Panc1 (cell line): Measurements from ENCODE around the gene TRAPPC14. TPM values are rescaled to one million over a fixed set of nuclear protein-coding genes. Genes with fewer than 3 reads are reported as not detected.

Source experiments
- ATAC-seq: fragments of 200-7000 bp; cut with Tn5 transposase; 2 replicates; pipeline ENCODE4 v1.9.1; 2020; ENCODE audit warnings: mild to moderate bottlenecking, moderate library complexity
- BruUV-seq: library from RNA; stranded (reverse); fragments of 400-500 nt; replicated peaks from 2 replicates; lab custom pipeline; 2021; lab: Mats Ljungman, UMichigan
- CTCF ChIA-PET: fragments of 300-600 bp; sonication (Branson Sonifier 250); formaldehyde crosslinking; loops from one replicate; lab custom pipeline; 2022; ENCODE audit warnings: antibody characterized with exemption; lab: Charles Lee
- POLR2A ChIA-PET: fragments of 300-600 bp; sonication (Branson Sonifier 250); formaldehyde crosslinking; loops from one replicate; lab custom pipeline; 2022; ENCODE audit warnings: antibody characterized with exemption; lab: Charles Lee
- DNase-seq: peaks from one replicate; pipeline ENCODE4 v3.0.0-alpha.2; 2010; ENCODE audit warnings: low read depth, low spot score
- H3K27ac ChIP-seq: 2 replicates; pipeline ENCODE4 v1.5.1; 2011; ENCODE audit warnings: mild to moderate bottlenecking, low read length, inconsistent platforms
- H3K27me3 ChIP-seq: fragments of 200-500 bp; sonication (Bioruptor generic); 2 replicates; pipeline ENCODE4 v1.6.0; 2014; ENCODE audit warnings: low read length, inconsistent platforms; ENCODE audit not compliant: control insufficient read depth, insufficient read depth
- H3K36me3 ChIP-seq: fragments of 200-500 bp; sonication (Bioruptor generic); 2 replicates; pipeline ENCODE4 v1.5.1; 2014; ENCODE audit warnings: inconsistent platforms, mild to moderate bottlenecking, low read length, moderate library complexity; ENCODE audit not compliant: control insufficient read depth, insufficient read depth
- H3K4me1 ChIP-seq: 2 replicates; pipeline ENCODE4 v1.5.1; 2011; ENCODE audit warnings: inconsistent platforms, mild to moderate bottlenecking, low read length, moderate library complexity; ENCODE audit not compliant: control insufficient read depth, insufficient read depth
- H3K4me3 ChIP-seq, 2 experiments: 2 replicates each; pipeline ENCODE4 v1.5.1; 2011 to 2012; ENCODE audit warnings: low read depth in 2 of 2, low read length in 2 of 2, mild to moderate bottlenecking in 2 of 2, inconsistent platforms in 1 of 2, moderate library complexity in 1 of 2
- H3K9me3 ChIP-seq: fragments of 200-500 bp; sonication (Bioruptor generic); 2 replicates; pipeline ENCODE4 v1.5.1; 2014; ENCODE audit warnings: low read depth, mild to moderate bottlenecking, inconsistent platforms, low read length, moderate library complexity; ENCODE audit not compliant: control insufficient read depth, insufficient read depth
- CTCF ChIP-seq: fragments of 450-650 bp; IDR thresholded peaks from 2 replicates; pipeline ENCODE4 v1.5.1; 2017; ENCODE audit warnings: mild to moderate bottlenecking
- POLR2AphosphoS5 ChIP-seq: IDR thresholded peaks from 2 replicates; pipeline ENCODE4 v1.6.1; 2012; ENCODE audit warnings: mild to moderate bottlenecking, low read depth, low read length, moderate library complexity
- REST ChIP-seq, 2 experiments: IDR thresholded peaks; 2 replicates each; pipeline ENCODE4 v1.6.1; 2011 to 2012; ENCODE audit warnings: low read depth in 2 of 2, control low read depth in 1 of 2, low read length in 1 of 2, mild to moderate bottlenecking in 1 of 2, moderate library complexity in 1 of 2; ENCODE audit not compliant: insufficient read depth in 1 of 2
- SIN3A ChIP-seq: IDR thresholded peaks from 2 replicates; pipeline ENCODE4 v1.6.1; 2012; ENCODE audit warnings: low read depth, mild to moderate bottlenecking, low read length, moderate library complexity, borderline replicate concordance; ENCODE audit not compliant: insufficient read depth
- TCF7L2 ChIP-seq: IDR thresholded peaks from 2 replicates; pipeline ENCODE4 v1.6.1; 2011; ENCODE audit warnings: mild to moderate bottlenecking, low read depth, low read length, inconsistent platforms
- in situ Hi-C: cut with HindIII; loops from 2 replicates; pipeline ENCODE4 v1.10.0; 2016; ENCODE audit warnings: low sequenced_read_pairs, low pct_unique_long_range_greater_than_20kb
- intact Hi-C: fragments of 100-400 bp; cut with micrococcal nuclease; formaldehyde crosslinking; loops from one replicate; pipeline ENCODE4 v1.10.0; 2022; ENCODE audit not compliant: unreplicated experiment
- total RNA-seq: library from RNA; stranded (reverse); gene quantifications from one replicate; pipeline ENCODE4 v1.2.1, GENCODE V29; 2021; ENCODE audit not compliant: unreplicated experiment

The TRAPPC14 gene
- total RNA-seq, 1 experiment from 2014 or later: 33.2 TPM

GRCh38 chr7:100160067-100160466, 1.5 kb upstream of the TRAPPC14 start:
- ATAC-seq (no peak), DNase-seq (no peak)
- peaks cover 6% of the 10 kb centered on the region for H3K36me3 ChIP-seq
- TF ChIP-seq REST (IDR thresholded peaks at IDR 0.05; ENCODE audit: insufficient read depth in 1 of 2, low read depth in 2 of 2, low read length in 1 of 2) (no peak), CTCF (no peak)
- no peaks in the 10 kb centered on the region for H3K9me3 ChIP-seq
- POLR2A ChIA-PET: no interaction called here
- no peak overlapping the region for H3K27ac ChIP-seq
- no peak overlapping the region for H3K4me3 ChIP-seq
- intact Hi-C loops: no loop called here
- H3K27me3 ChIP-seq: no peaks in the 10 kb centered on the region
- no TSS peak for BruUV-seq
- in situ Hi-C loops: no loop called here
- CTCF ChIA-PET: no interaction called here
- peaks cover 23% of the 10 kb centered on the region for H3K4me1 ChIP-seq

- DNase-seq (no peak), ATAC-seq (no peak)
- Histone ChIP-seq H3K27me3 (no peaks in the 10 kb centered on the region), H3K4me1 (peaks cover 31% of the 10 kb centered on the region), H3K4me3 (peak overlapping the region; percentile 78 to 91), H3K36me3 (peaks cover 6% of the 10 kb centered on the region), H3K27ac (peak overlapping the region; percentile 81), H3K9me3 (no peaks in the 10 kb centered on the region)
- TF ChIP-seq TCF7L2 (no peak), POLR2AphosphoS5 (no peak), CTCF (no peak), REST (IDR thresholded peaks at IDR 0.05; ENCODE audit: insufficient read depth in 1 of 2, low read depth in 2 of 2, low read length in 1 of 2) (no peak), SIN3A (no peak)
- CTCF ChIA-PET: no interaction called here
- no TSS peak for BruUV-seq
- POLR2A ChIA-PET: interaction anchor here (0.7 kb wide), 1 partner anchor 82 kb away, joined by 6 read pairs; no protein-coding TSS in a partner anchor
- intact Hi-C loops: no loop called here
- in situ Hi-C loops: no loop called here
Measured at GRCh38 chr7:100159099-100159623, 638 bp upstream of the TRAPPC14 start.
